GM12878 (cell line): Measurements from ENCODE around the gene KIF2C. TPM values are rescaled to one million over a fixed set of nuclear protein-coding genes. Genes with fewer than 3 reads are reported as not detected.

Source experiments
- ATAC-seq: fragments of 200-7000 bp; cut with Tn5 transposase; 3 replicates; pipeline ENCODE4 v1.9.1; 2020; ENCODE audit warnings: mild to moderate bottlenecking, moderate library complexity
- BruUV-seq: library from RNA; stranded (reverse); fragments of 400-500 nt; replicated peaks from 2 replicates; lab custom pipeline; 2021; lab: Mats Ljungman, UMichigan
- CTCF ChIA-PET: fragments of 300-600 bp; sonication (Branson Sonifier 250); formaldehyde crosslinking; extraction: SDS; loops from one replicate; lab custom pipeline; 2021; ENCODE audit warnings: inconsistent platforms; lab: Yijun Ruan, JAX
- POLR2A ChIA-PET: fragments of 350-600 bp; formaldehyde crosslinking; extraction: SDS; loops from one replicate; lab custom pipeline; 2021; ENCODE audit warnings: inconsistent platforms; lab: Charles Lee
- RAD21 ChIA-PET: fragments of 300-600 bp; sonication (Branson Sonifier 250); formaldehyde crosslinking; loops from one replicate; lab custom pipeline; 2023; ENCODE audit warnings: antibody characterized with exemption; ENCODE audit not compliant: unreplicated experiment; lab: Charles Lee
- SMC1A ChIA-PET: fragments of 300-600 bp; sonication (Branson Sonifier 250); formaldehyde crosslinking; loops from one replicate; lab custom pipeline; 2023; ENCODE audit not compliant: unreplicated experiment, uncharacterized antibody; lab: Charles Lee
- DNase-seq: peaks from one replicate; pipeline ENCODE4 v3.0.0-alpha.2; 2011; ENCODE audit warnings: low read depth, low spot score
- FAIRE-seq: peaks from 3 replicates; lab custom pipeline; 2011; peaks lifted over from hg19 to GRCh38; lab: Jason Lieb, UNC
- H2AFZ ChIP-seq: 2 replicates; pipeline ENCODE4 v1.6.0; 2011; ENCODE audit warnings: low read depth, low read length, control low read depth; ENCODE audit not compliant: control insufficient read depth
- H3K27ac ChIP-seq: 2 replicates; pipeline ENCODE4 v1.5.1; 2011; ENCODE audit warnings: control low read depth; ENCODE audit not compliant: control insufficient read depth, insufficient read depth
- H3K27me3 ChIP-seq, 2 experiments: replicated peaks in 1 of 2; 2 replicates each; pipeline versions ENCODE4 v1.6.0 to v1.6.1; 2011; ENCODE audit warnings: low read length in 1 of 2; ENCODE audit not compliant: control insufficient read depth in 2 of 2, insufficient read depth in 2 of 2
- H3K36me3 ChIP-seq, 2 experiments: 2 replicates each; pipeline ENCODE4 v1.5.1; 2011; ENCODE audit warnings: low read length in 1 of 2; ENCODE audit not compliant: control insufficient read depth in 2 of 2, insufficient read depth in 2 of 2
- H3K4me1 ChIP-seq: 2 replicates; pipeline ENCODE4 v1.6.1; 2011; ENCODE audit warnings: mild to moderate bottlenecking, low read length, moderate library complexity, mixed read lengths; ENCODE audit not compliant: control insufficient read depth, insufficient read depth
- H3K4me2 ChIP-seq: 2 replicates; pipeline ENCODE4 v1.6.0; 2011; ENCODE audit warnings: control low read depth; ENCODE audit not compliant: control insufficient read depth, insufficient read depth
- H3K4me3 ChIP-seq: fragments of 200-600 bp; sonication (generic); 2 replicates; pipeline ENCODE4 v1.5.1; 2016
- H3K79me2 ChIP-seq: 2 replicates; pipeline ENCODE4 v1.6.0; 2011; ENCODE audit warnings: low read length; ENCODE audit not compliant: control insufficient read depth, insufficient read depth
- H3K9ac ChIP-seq: 2 replicates; pipeline ENCODE4 v1.8.0; 2011; ENCODE audit warnings: low read length, control low read depth, mixed read lengths; ENCODE audit not compliant: control insufficient read depth, insufficient read depth
- H3K9me3 ChIP-seq: replicated peaks from 3 replicates; pipeline ENCODE4 v1.5.1; 2011; ENCODE audit warnings: mild to moderate bottlenecking, low read length; ENCODE audit not compliant: control insufficient read depth, insufficient read depth
- H4K20me1 ChIP-seq: 2 replicates; pipeline ENCODE4 v1.6.0; 2011; ENCODE audit not compliant: control insufficient read depth, insufficient read depth
- ATF7 ChIP-seq: fragments of 450-650 bp; IDR thresholded peaks from 2 replicates; pipeline ENCODE4 v1.6.1; 2016; ENCODE audit warnings: low read depth, mild to moderate bottlenecking
- CREM ChIP-seq: IDR thresholded peaks from 2 replicates; pipeline ENCODE4 v1.6.1; 2014; ENCODE audit warnings: antibody characterized with exemption, low read depth
- EZH2 ChIP-seq: IDR thresholded peaks from 2 replicates; pipeline ENCODE4 v1.6.1; 2012; ENCODE audit warnings: low read depth, mild to moderate bottlenecking, control low read depth, inconsistent platforms, low read length, borderline replicate concordance; ENCODE audit not compliant: control insufficient read depth
- FOS ChIP-seq: IDR thresholded peaks from 3 replicates; pipeline ENCODE4 v1.6.1; 2011; ENCODE audit warnings: borderline replicate concordance; ENCODE audit not compliant: insufficient read length; ENCODE audit errors: extremely low read depth
- FOXM1 ChIP-seq: IDR thresholded peaks from 2 replicates; pipeline ENCODE4 v1.6.1; 2012; ENCODE audit warnings: low read depth, mild to moderate bottlenecking, inconsistent platforms, low read length, moderate library complexity
- HDAC2 ChIP-seq: fragments of 200-600 bp; sonication (generic); IDR thresholded peaks from 2 replicates; pipeline ENCODE4 v1.6.1; 2017
- HDAC6 ChIP-seq: fragments of 200-600 bp; sonication (generic); IDR thresholded peaks from one replicate; pipeline ENCODE4 v1.8.0; 2017; ENCODE audit warnings: antibody characterized with exemption; ENCODE audit not compliant: unreplicated experiment
- IRF4 ChIP-seq: IDR thresholded peaks from 2 replicates; pipeline ENCODE4 v1.6.1; 2011; ENCODE audit warnings: low read depth, low read length
- JUND ChIP-seq: IDR thresholded peaks from 2 replicates; pipeline ENCODE4 v1.6.1; 2012; ENCODE audit warnings: low read depth, mild to moderate bottlenecking, low read length, improper control_type of control experiment, moderate library complexity
- MEF2B ChIP-seq: fragments of 450-650 bp; IDR thresholded peaks from 2 replicates; pipeline ENCODE4 v1.6.1; 2018; ENCODE audit warnings: mild to moderate bottlenecking, moderate library complexity; ENCODE audit not compliant: partially characterized antibody, poor library complexity, severe bottlenecking
- NFYB ChIP-seq: IDR thresholded peaks from 2 replicates; pipeline ENCODE4 v1.6.1; 2011; ENCODE audit warnings: low read depth, mild to moderate bottlenecking, low read length, improper control_type of control experiment, moderate library complexity; ENCODE audit not compliant: insufficient read depth
- NR2C1 ChIP-seq: fragments of 450-650 bp; IDR thresholded peaks from 2 replicates; pipeline ENCODE4 v1.6.1; 2017; ENCODE audit warnings: antibody characterized with exemption, mild to moderate bottlenecking, moderate library complexity
- POLR2AphosphoS2 ChIP-seq: IDR thresholded peaks from 2 replicates; pipeline ENCODE4 v1.6.1; 2011; ENCODE audit warnings: low read depth, mild to moderate bottlenecking, low read length, improper control_type of control experiment, moderate library complexity
- PRDM15 ChIP-seq: fragments of 450-650 bp; formaldehyde crosslinking; IDR thresholded peaks from 2 replicates; pipeline ENCODE4 v1.4.0; 2020; ENCODE audit warnings: mild to moderate bottlenecking, moderate library complexity
- RAD21 ChIP-seq: IDR thresholded peaks from 2 replicates; pipeline ENCODE4 v1.6.1; 2011; ENCODE audit warnings: mild to moderate bottlenecking, low read depth, low read length, moderate library complexity; ENCODE audit not compliant: insufficient read depth
- RBBP5 ChIP-seq: fragments of 200-600 bp; sonication (generic); conservative IDR thresholded peaks from 2 replicates; pipeline ENCODE4 v1.6.1; 2016
- RUNX3 ChIP-seq: IDR thresholded peaks from 2 replicates; pipeline ENCODE4 v1.6.1; 2012; ENCODE audit warnings: low read length, inconsistent platforms
- SUPT20H ChIP-seq: IDR thresholded peaks from 2 replicates; pipeline ENCODE4 v1.6.1; 2011; ENCODE audit warnings: low read depth, mild to moderate bottlenecking, low read length, moderate library complexity, borderline replicate concordance; ENCODE audit not compliant: control insufficient read depth
- ZBTB33 ChIP-seq: fragments of 450-650 bp; IDR thresholded peaks from 2 replicates; pipeline ENCODE4 v1.6.1; 2017; ENCODE audit warnings: mild to moderate bottlenecking
- ZZZ3 ChIP-seq: IDR thresholded peaks from 2 replicates; pipeline ENCODE4 v1.6.1; 2011; ENCODE audit warnings: low read depth; ENCODE audit not compliant: control insufficient read depth, insufficient read length
- WGBS: methylation state at CpG from one replicate; pipeline ENCODE4 v1.1.6; 2016; ENCODE audit warnings: low lambda C conversion rate; ENCODE audit not compliant: insufficient replicate concordance, insufficient coverage; ENCODE audit errors: missing lambda C conversion rate; 5-methylcytosine and 5-hydroxymethylcytosine counted together
- in situ Hi-C: fragments of 300-500 bp; cut with MboI; formaldehyde crosslinking; loops from 9 replicates; pipeline ENCODE4 v1.14.3; 2018; ENCODE audit warnings: mixed read lengths
- intact Hi-C: fragments of 100-400 bp; cut with micrococcal nuclease; formaldehyde crosslinking; loops from one replicate; pipeline ENCODE4 v1.14.2; 2022; ENCODE audit not compliant: unreplicated experiment
- polyA plus RNA-seq, 11 experiments: library from polyadenylated mRNA; depleted of rRNA in 4 of 11; unstranded in 6 of 11; stranded (reverse) in 5 of 11; fragments of >200 nt; fragmentation: Nextera tagmentation in 4 of 11; fragmentation: Illumina TruSeq in 1 of 11; extraction: Ambion mirVana in 4 of 11; extraction: Trizol in 1 of 11; gene quantifications; 1 replicate in 1 of 11; 2 replicates in 10 of 11; pipeline versions ENCODE4 v1.2.1 to v1.2.3, GENCODE V29; 2011 to 2016; ENCODE audit warnings: inconsistent platforms in 2 of 11, missing spikeins in 2 of 11, low read depth in 1 of 11
- total RNA-seq, 4 experiments: library from RNA; depleted of rRNA in 3 of 4; stranded (reverse); fragments of >200 nt in 3 of 4; fragmentation: Illumina TruSeq in 1 of 4; extraction: Trizol in 1 of 4; gene quantifications; 2 replicates each; pipeline versions ENCODE4 v1.2.1 to v1.2.3, GENCODE V29; 2013 to 2021

The KIF2C gene
- total and polyA plus RNA-seq, 10 of the 15 experiments (the other 5 are each of a cell fraction or from before 2014, with no cell fraction given): 42.3 to 104 (median 83.8) TPM

- in situ Hi-C loops: no loop called here
- peak; percentile 12; the same call in 2 of the 3 replicates for ATAC-seq
- H3K27ac ChIP-seq: peak overlapping the region; percentile 45; the same call in 1 of the 2 replicates
- SMC1A ChIA-PET: interaction anchor here (0.8 to 8.8 kb wide), 3 partner anchors 14 to 31 kb away, joined by 3 to 76 read pairs (median 14); partner anchors contain the start of genes ARMH1 and TMEM53
- H3K9ac ChIP-seq: no peak overlapping the region
- no peaks in the 10 kb centered on the region for H4K20me1 ChIP-seq
- 95% methylated on average over 3 of the region's 3 CpGs for WGBS
- FAIRE-seq: no peak
- DNase-seq: no peak
- POLR2A ChIA-PET: interaction anchor here (1.2 to 3.5 kb wide), 3 partner anchors 24 to 26 kb away, joined by 3 to 12 read pairs (median 5); partner anchors contain the start of genes ARMH1 and TMEM53
- H3K4me2 ChIP-seq: no peak overlapping the region
- no TSS peak for BruUV-seq
- no peak overlapping the region for H3K4me3 ChIP-seq
- intact Hi-C loops: no loop called here
- peaks cover 48% of the 10 kb centered on the region for H3K4me1 ChIP-seq
- CTCF ChIA-PET: interaction anchor here (0.6 to 5.3 kb wide), 6 partner anchors 9 to 240 kb away, joined by 3 to 30 read pairs (median 11); no protein-coding TSS in a partner anchor
- H3K79me2 ChIP-seq: no peaks in the 10 kb centered on the region
- H3K9me3 ChIP-seq: no peaks in the 10 kb centered on the region
- no peak overlapping the region; the same call in 1 of the 2 replicates for H2AFZ ChIP-seq
- H3K27me3 ChIP-seq: no peaks in the 10 kb centered on the region
- RAD21 ChIA-PET: no interaction called here
- no peaks in the 10 kb centered on the region for H3K36me3 ChIP-seq
- TF ChIP-seq RAD21: no peak
- no peak for TF ChIP-seq NFYB
- TF ChIP-seq CREM: peak; percentile 25; the same call in 1 of the 2 replicates
- no peak for TF ChIP-seq IRF4
- no peak for TF ChIP-seq EZH2
- peak; percentile 39 for TF ChIP-seq MEF2B
- no peak for TF ChIP-seq SUPT20H
- no peak for TF ChIP-seq HDAC2
- no peak for TF ChIP-seq RBBP5
- TF ChIP-seq JUND: no peak
- peak; percentile 29; the same call in 1 of the 2 replicates for TF ChIP-seq FOXM1
- no peak for TF ChIP-seq PRDM15 (CRISPR knock-in tag)
- no peak for TF ChIP-seq POLR2AphosphoS2
- TF ChIP-seq ZBTB33: no peak
- TF ChIP-seq FOS: no peak
- TF ChIP-seq HDAC6: no peak
- peak; percentile 61; the same call in 1 of the 2 replicates for TF ChIP-seq RUNX3
- TF ChIP-seq ZZZ3: no peak
- no peak for TF ChIP-seq ATF7
- TF ChIP-seq NR2C1: no peak
These were observed 41.5 kb upstream of the KIF2C start for GRCh38 chr1:44698138-44698537.
